Mesenchymal stem cell (in vitro differentiated cells and primary cell): ENCODE data around the gene ZNF503.
A peak's percentile ranks its signal among the peaks of the same experiment; 100 is the strongest.

Experiments
- DNase-seq: peaks from one replicate; pipeline ENCODE4 v3.0.0-alpha.2; 2013
- H2AFZ ChIP-seq: one replicate; pipeline ENCODE4 v1.6.1; 2013; ENCODE audit warnings: low read depth, mild to moderate bottlenecking, control low read depth, inconsistent platforms, low read length, moderate library complexity
- H2AK5ac ChIP-seq: 2 replicates; pipeline ENCODE4 v1.6.1; 2013; ENCODE audit warnings: low read length, moderate library complexity, mild to moderate bottlenecking, inconsistent platforms; ENCODE audit not compliant: severe bottlenecking
- H2BK120ac ChIP-seq: one replicate; pipeline ENCODE4 v1.6.1; 2013; ENCODE audit warnings: low read depth, mild to moderate bottlenecking, inconsistent platforms, low read length, moderate library complexity
- H2BK12ac ChIP-seq, 2 experiments: one replicate each; pipeline ENCODE4 v1.6.1; 2013; ENCODE audit warnings: inconsistent platforms in 2 of 2, low read length in 2 of 2, mild to moderate bottlenecking in 2 of 2, moderate library complexity in 2 of 2, control low read depth in 1 of 2
- H2BK15ac ChIP-seq: one replicate; pipeline ENCODE4 v1.6.1; 2013; ENCODE audit warnings: mild to moderate bottlenecking, low read depth, inconsistent platforms; ENCODE audit not compliant: poor library complexity, severe bottlenecking
- H2BK5ac ChIP-seq: 2 replicates; pipeline ENCODE4 v1.6.1; 2013; ENCODE audit warnings: low read depth, mild to moderate bottlenecking, low read length, control low read depth, inconsistent platforms; ENCODE audit not compliant: poor library complexity, severe bottlenecking
- H3K14ac ChIP-seq, 2 experiments: one replicate each; pipeline ENCODE4 v1.6.1; 2013; ENCODE audit warnings: inconsistent platforms in 2 of 2, low read length in 2 of 2, control low read depth in 1 of 2, mild to moderate bottlenecking in 1 of 2, moderate library complexity in 1 of 2
- H3K18ac ChIP-seq, 2 experiments: one replicate each; pipeline ENCODE4 v1.6.1; 2013; ENCODE audit warnings: inconsistent platforms in 2 of 2, low read length in 2 of 2, control low read depth in 1 of 2, low read depth in 1 of 2, mild to moderate bottlenecking in 1 of 2
- H3K23ac ChIP-seq, 2 experiments: one replicate each; pipeline ENCODE4 v1.6.1; 2013; ENCODE audit warnings: inconsistent platforms in 2 of 2, low read length in 2 of 2, mild to moderate bottlenecking in 2 of 2, moderate library complexity in 2 of 2, control low read depth in 1 of 2
- H3K27ac ChIP-seq: 2 replicates; pipeline ENCODE4 v1.5.1; 2013; ENCODE audit warnings: mild to moderate bottlenecking, moderate library complexity, low read length, control low read depth, inconsistent platforms; ENCODE audit not compliant: poor library complexity, severe bottlenecking
- H3K27me3 ChIP-seq, 2 experiments: 2 replicates each; pipeline versions ENCODE4 v1.6.1 to v1.7.0; 2013; ENCODE audit warnings: low read length in 2 of 2, mild to moderate bottlenecking in 2 of 2, moderate library complexity in 2 of 2, control low read depth in 1 of 2, inconsistent platforms in 1 of 2; ENCODE audit not compliant: control insufficient read depth in 1 of 2, insufficient read depth in 1 of 2
- H3K36me3 ChIP-seq, 2 experiments: 2 replicates each; pipeline versions ENCODE4 v1.6.1 to v1.7.0; 2013; ENCODE audit warnings: low read length in 2 of 2, control low read depth in 1 of 2, inconsistent platforms in 1 of 2, low read depth in 1 of 2, mild to moderate bottlenecking in 1 of 2; ENCODE audit not compliant: insufficient read depth in 2 of 2, control insufficient read depth in 1 of 2
- H3K4ac ChIP-seq, 2 experiments: one replicate each; pipeline ENCODE4 v1.6.1; 2013; ENCODE audit warnings: inconsistent platforms in 2 of 2, low read length in 2 of 2, mild to moderate bottlenecking in 2 of 2, moderate library complexity in 2 of 2, control low read depth in 1 of 2, low read depth in 1 of 2
- H3K4me1 ChIP-seq: 2 replicates; pipeline ENCODE4 v1.6.1; 2013; ENCODE audit warnings: low read depth, low read length, control low read depth; ENCODE audit not compliant: control insufficient read depth, insufficient read depth
- H3K4me2 ChIP-seq: 2 replicates; pipeline ENCODE4 v1.6.1; 2013; ENCODE audit warnings: low read length, mild to moderate bottlenecking, inconsistent platforms; ENCODE audit not compliant: poor library complexity, severe bottlenecking
- H3K4me3 ChIP-seq, 2 experiments: 2 replicates each; pipeline versions ENCODE4 v1.5.1 to v1.7.0; 2013; ENCODE audit warnings: low read length in 2 of 2, mild to moderate bottlenecking in 2 of 2, control low read depth in 1 of 2, low read depth in 1 of 2; ENCODE audit not compliant: insufficient read depth in 1 of 2
- H3K79me1 ChIP-seq: replicated peaks from 2 replicates; pipeline ENCODE4 v1.6.1; 2013; ENCODE audit warnings: mild to moderate bottlenecking, control low read depth, low read length, inconsistent platforms; ENCODE audit not compliant: poor library complexity, severe bottlenecking
- H3K9ac ChIP-seq: 2 replicates; pipeline ENCODE4 v1.7.0; 2013; ENCODE audit warnings: mild to moderate bottlenecking, low read length, moderate library complexity
- H3K9me3 ChIP-seq: 2 replicates; pipeline ENCODE4 v1.7.0; 2013; ENCODE audit warnings: mild to moderate bottlenecking, low read length; ENCODE audit not compliant: control insufficient read depth
- H4K8ac ChIP-seq: one replicate; pipeline ENCODE4 v1.6.1; 2013; ENCODE audit warnings: inconsistent platforms, mild to moderate bottlenecking, low read length, moderate library complexity
- H4K91ac ChIP-seq: one replicate; pipeline ENCODE4 v1.6.1; 2013; ENCODE audit warnings: mild to moderate bottlenecking, low read length, inconsistent platforms
- WGBS: methylation state at CpG from one replicate; pipeline ENCODE4 v1.1.7; 2013; ENCODE audit warnings: mixed read lengths; 5-methylcytosine and 5-hydroxymethylcytosine counted together

Gene ZNF503

DNA sequence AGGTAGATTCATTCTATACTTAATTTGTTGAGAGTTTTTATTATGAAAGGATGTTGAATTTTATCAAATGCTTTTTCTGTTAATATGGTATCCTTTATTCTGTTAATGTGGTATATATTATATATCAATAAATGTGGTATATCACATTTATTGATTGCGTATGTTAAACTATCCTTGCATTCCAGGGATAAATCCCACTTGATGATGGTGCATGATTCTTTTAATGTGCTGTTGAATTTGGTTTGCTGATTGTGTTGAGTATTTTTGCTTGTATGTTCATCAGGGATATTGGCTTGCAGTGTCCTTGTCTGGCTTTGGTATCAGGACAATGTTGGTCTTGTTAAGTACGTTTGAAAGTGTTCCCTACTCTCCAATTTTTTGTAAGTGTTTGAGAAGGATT is 41.8 kb upstream of the ZNF503 start:
- Histone ChIP-seq H3K4me1 (no peaks in the 10 kb centered on the region), H3K18ac (no peak overlapping the region), H4K91ac (no peak overlapping the region), H3K9me3 (peaks cover 38% of the 10 kb centered on the region), H3K27me3 (peaks cover 0 to 2% of the 10 kb centered on the region in 2 experiments), H3K9ac (no peak overlapping the region), H3K14ac (no peak overlapping the region), H4K8ac (no peak overlapping the region), H2BK15ac (no peak overlapping the region), H3K27ac (no peak overlapping the region), H3K36me3 (peaks cover 0 to 20% of the 10 kb centered on the region in 2 experiments), H3K4me2 (no peak overlapping the region), H2BK12ac (no peak overlapping the region), H2AK5ac (no peak overlapping the region), H2BK5ac (no peak overlapping the region), H3K4ac (no peak overlapping the region), H3K23ac (no peak overlapping the region), H3K4me3 (no peak overlapping the region), H2AFZ (no peak overlapping the region), H3K79me1 (no peaks in the 10 kb centered on the region), H2BK120ac (no peak overlapping the region)
- DNase-seq: no peak
- WGBS: 95% methylated on average over 2 of the region's 2 CpGs

DNA sequence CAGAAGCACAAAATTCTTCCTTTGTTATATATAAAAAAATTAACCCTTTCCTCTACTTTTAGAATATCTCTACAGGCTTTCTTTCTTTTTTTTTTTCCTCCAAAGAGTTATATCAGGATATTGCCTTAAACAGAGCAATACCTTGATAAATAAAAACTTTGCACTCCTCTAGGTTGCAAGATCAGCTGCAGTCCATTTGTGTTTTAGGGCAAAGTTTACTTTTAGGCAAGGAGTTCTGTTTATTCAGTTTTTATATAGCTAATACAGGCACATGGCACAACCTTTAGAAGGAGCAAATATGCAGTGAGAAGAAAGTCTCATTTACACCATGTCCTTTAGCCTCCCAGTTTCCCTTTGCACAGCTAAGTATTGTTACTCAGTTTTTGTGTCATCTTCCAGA is 40.1 kb upstream of the ZNF503 start:
- Histone ChIP-seq H2AK5ac (no peak overlapping the region), H3K4ac (no peak overlapping the region), H3K14ac (no peak overlapping the region), H3K23ac (no peak overlapping the region), H3K9ac (no peak overlapping the region), H3K9me3 (peaks cover 37% of the 10 kb centered on the region), H2AFZ (no peak overlapping the region), H3K4me2 (no peak overlapping the region), H4K8ac (no peak overlapping the region), H3K4me3 (no peak overlapping the region), H2BK15ac (no peak overlapping the region), H2BK5ac (no peak overlapping the region), H3K79me1 (no peaks in the 10 kb centered on the region), H3K27me3 (peaks cover 0 to 3% of the 10 kb centered on the region in 2 experiments), H3K27ac (no peak overlapping the region), H3K18ac (no peak overlapping the region), H4K91ac (no peak overlapping the region), H3K36me3 (peaks cover 0 to 23% of the 10 kb centered on the region in 2 experiments), H3K4me1 (no peaks in the 10 kb centered on the region), H2BK12ac (no peak overlapping the region), H2BK120ac (no peak overlapping the region)
- no peak for DNase-seq

DNA sequence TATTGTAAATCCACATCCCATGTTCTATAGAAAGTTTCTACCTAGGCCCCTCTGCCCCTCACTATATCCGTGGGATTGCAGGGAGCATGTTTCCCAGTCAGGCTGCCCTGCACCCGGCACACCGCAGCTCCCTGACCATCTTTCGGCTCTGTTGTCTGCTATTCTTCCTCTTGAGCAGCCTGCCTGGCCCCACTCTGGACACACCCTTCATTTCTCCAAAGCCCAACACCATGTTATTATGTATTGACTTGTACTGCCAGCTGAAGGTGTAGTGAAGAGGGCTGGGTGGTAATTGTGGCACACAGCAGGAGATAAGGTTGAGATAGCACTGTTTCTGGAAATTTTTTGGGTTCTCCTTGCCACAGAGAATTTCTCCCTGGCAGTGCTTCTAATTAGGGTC is 39.6 kb upstream of the ZNF503 start:
- no peak overlapping the region for H2BK15ac ChIP-seq
- no peak overlapping the region for H4K8ac ChIP-seq
- no peak for DNase-seq
- H3K9ac ChIP-seq: no peak overlapping the region
- peaks cover 0 to 23% of the 10 kb centered on the region in 2 experiments for H3K36me3 ChIP-seq
- H4K91ac ChIP-seq: peak overlapping the region; percentile 40
- H3K27ac ChIP-seq: no peak overlapping the region
- no peak overlapping the region for H3K23ac ChIP-seq
- H3K14ac ChIP-seq: no peak overlapping the region
- no peak overlapping the region for H2BK120ac ChIP-seq
- no peak overlapping the region for H2AK5ac ChIP-seq
- no peak overlapping the region for H3K4me2 ChIP-seq
- no peak overlapping the region for H2AFZ ChIP-seq
- no peaks in the 10 kb centered on the region for H3K4me1 ChIP-seq
- no peak overlapping the region for H3K4ac ChIP-seq
- H3K27me3 ChIP-seq: peaks cover 0 to 3% of the 10 kb centered on the region in 2 experiments
- H3K18ac ChIP-seq: no peak overlapping the region
- WGBS: 94% methylated on average over 3 of the region's 4 CpGs
- no peak overlapping the region for H2BK12ac ChIP-seq
- no peaks in the 10 kb centered on the region for H3K79me1 ChIP-seq
- H2BK5ac ChIP-seq: no peak overlapping the region
- H3K9me3 ChIP-seq: peaks cover 32% of the 10 kb centered on the region
- H3K4me3 ChIP-seq: no peak overlapping the region

DNA sequence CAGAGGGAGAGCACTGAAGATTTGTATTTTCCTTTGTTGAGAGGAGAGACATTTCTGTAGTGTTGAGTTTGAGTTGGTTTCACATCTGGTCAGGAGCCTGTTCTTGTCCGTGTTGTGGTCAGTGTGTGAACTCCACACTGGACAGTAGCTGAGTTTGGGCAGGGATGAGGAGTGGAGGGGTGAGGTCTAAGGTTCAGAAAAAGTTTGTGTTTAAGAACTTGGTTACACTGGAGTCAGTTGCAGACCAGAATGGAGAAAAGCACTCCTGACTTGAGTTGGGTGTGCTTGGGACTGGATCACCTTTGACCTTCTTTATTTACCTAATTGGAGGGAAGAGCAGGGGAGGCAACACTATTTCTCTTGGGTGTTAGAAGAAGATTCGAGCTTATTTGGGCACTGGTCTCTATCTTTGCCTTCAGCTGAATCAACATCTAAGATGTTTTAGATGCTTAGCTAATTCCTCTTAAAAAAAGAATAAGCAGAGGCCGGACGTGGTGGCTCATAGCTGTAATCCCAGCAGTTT is 38.8 kb upstream of the ZNF503 start:
- Histone ChIP-seq H2AK5ac (no peak overlapping the region), H4K8ac (no peak overlapping the region), H2BK120ac (no peak overlapping the region), H3K23ac (no peak overlapping the region), H3K36me3 (peaks cover 0 to 23% of the 10 kb centered on the region in 2 experiments), H3K27ac (no peak overlapping the region), H4K91ac (no peak overlapping the region), H3K4me1 (no peaks in the 10 kb centered on the region), H3K9me3 (peaks cover 29% of the 10 kb centered on the region), H2BK15ac (no peak overlapping the region), H3K18ac (no peak overlapping the region), H2BK12ac (no peak overlapping the region), H3K4me2 (no peak overlapping the region), H3K4me3 (no peak overlapping the region), H3K27me3 (peaks cover 0 to 7% of the 10 kb centered on the region in 2 experiments), H2AFZ (no peak overlapping the region), H3K4ac (no peak overlapping the region), H3K79me1 (no peaks in the 10 kb centered on the region), H3K14ac (no peak overlapping the region), H3K9ac (no peak overlapping the region), H2BK5ac (no peak overlapping the region)
- 85% methylated on average over 4 of the region's 4 CpGs for WGBS
- DNase-seq: no peak
